GM21619 (cell line): ENCODE results near the gene MACROD2.

ENCODE experiments used
- ATAC-seq: cut with Tn5 transposase; IDR thresholded peaks from one replicate; pipeline ENCODE4 v1.9.1; 2021; ENCODE audit not compliant: unreplicated experiment

MACROD2 gene

DNA sequence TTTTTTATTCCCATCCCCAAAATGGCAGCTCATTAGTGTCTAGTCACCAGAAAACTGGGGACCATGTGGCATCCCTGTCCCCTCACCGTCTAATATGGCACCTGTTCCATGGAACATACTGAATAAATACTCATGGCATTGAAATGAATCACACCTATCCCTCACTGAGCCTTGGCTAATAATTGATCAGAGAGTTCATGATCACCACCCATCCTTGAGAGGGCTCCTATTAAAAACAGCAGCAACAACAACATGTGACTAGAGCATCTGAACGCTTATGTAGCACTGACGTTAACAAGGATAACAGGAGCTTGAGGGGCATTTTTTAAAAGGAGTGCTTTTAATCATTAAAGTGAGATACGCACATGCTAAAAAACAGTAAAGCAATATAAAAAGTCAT, 1453.7 kb downstream of the MACROD2 start:
- ATAC-seq = no peak

DNA sequence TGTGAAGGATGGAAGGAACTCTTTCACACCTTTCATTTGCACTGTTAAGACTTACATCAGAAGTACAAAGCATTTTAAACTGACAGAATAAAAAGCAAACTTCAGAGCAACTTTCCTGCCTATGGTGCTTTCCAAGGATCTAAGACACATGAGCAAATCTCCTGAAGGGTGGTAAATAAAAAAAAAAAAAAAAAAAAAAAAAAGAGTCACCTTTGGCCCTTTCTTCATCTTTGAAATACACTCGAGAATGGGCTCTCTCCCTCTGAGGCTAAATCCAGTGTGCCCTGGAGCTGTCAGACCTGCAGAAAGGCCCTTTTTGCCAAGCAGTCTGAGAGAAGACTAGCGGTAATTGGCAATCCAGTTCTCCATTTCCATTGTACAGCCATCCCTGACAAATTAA, 1455.9 kb downstream of the MACROD2 start:
- no peak for ATAC-seq

DNA sequence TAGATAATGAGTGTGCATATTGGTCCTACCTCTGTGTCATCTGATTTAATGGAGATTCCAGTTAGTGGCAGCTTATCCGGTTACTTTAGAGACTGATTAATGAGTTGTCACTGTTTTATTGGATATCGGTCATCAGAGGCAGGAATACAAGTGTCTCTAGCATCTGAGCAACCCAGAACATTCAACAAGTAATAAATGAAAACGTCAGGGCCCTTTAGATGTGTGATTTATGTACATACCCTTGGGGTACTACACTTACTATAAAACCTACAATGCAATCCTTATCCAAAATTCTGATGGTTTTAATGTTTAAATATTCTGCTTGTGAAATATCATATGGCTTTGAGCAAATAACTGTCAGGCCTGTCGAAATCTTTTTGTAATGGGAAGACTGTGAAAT, 1460.0 kb downstream of the MACROD2 start:
- no peak for ATAC-seq

DNA sequence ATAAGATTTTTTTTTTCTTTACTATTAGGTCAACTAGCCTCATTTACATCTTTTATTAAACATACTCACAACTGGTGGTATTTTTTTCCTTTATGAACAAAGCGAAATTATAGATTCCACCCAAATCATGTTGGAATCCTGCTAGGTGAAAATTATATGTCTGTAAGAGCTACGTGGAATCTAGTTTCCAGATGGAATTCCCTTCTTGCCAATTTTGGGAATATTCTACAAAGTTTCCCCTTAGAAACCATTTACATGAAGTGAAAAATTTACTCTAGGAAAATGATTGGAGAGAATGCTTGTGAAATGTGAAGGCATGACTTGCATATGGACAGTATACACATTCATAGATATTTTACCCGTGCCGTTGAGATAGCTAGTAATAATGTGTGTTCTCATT, 1466.6 kb downstream of the MACROD2 start:
- ATAC-seq = no peak

DNA sequence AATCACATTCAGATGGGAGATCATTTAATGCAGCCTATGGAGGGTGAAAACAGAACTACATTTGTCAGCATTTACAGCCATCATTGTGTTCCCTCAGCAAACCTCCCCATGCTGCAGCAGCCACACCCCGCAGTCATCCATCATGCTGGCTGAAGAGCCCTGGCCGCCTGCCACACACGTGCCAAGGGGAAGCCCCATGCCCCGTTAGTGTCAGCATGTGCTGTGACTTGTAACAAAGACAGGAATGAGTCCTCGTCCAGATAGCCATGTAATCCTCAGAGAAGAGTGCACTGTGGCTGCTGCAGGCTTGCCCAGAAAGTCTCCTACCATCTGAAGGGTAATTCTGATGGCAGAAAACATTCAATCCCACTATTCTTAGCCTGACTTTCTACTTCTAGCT, 1480.2 kb downstream of the MACROD2 start:
- ATAC-seq = no peak

DNA sequence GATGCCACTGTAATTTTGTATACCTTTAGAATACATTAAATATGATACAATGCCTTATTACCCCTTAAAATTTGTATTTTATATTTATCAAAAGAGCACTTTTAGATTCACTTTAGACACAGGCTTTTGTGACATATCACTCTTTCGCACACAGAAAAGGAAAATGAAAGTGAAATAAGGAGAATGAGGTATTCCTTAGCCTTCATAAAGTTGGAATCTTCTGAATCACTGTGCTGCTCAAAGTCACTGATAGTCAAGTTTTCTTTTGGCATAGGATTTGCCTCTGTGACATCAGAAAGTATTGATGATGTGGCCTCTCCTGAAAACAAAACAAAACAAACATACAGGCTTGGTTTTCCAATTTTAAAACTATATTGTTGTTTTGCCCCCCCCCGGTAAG, 1480.9 kb downstream of the MACROD2 start:
- no peak for ATAC-seq

DNA sequence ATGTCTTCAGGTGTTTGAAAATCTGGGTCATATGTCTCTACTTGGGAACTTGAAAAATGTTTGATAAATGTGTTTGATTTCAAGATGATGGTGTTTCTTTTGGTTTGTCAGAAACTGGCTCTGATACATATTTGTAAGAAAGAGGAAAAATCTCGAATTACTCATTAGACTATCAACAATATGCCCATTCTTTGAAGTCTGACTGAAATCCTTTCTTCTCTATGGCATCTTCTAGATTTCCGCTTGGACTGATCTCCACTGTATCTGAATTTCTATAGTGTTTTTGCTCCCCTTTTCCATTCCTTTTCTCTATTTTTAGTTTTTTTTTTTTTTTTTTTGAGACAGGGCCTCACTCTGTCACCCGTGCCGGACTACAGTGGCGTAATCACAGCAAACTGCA, 1481.5 kb downstream of the MACROD2 start:
- no peak for ATAC-seq

DNA sequence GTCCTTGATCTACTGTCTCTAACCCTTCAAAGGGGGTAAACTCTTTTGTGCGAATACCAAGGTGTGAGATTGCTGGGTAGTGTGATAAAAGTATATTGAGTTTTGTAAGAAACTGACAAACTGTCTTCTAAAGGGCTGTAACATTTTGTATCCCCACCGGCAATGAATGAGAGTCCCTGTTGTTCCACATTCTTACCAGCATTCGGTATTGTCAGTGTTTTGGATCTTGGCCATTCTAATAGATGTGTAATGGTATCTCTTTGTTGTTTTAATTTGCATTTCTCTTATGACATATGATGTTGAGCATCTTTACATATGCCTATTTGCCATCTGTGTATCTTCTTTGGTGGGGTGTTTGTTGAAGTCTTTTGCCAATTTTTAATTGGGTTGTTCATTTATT, 1487.2 kb downstream of the MACROD2 start:
- ATAC-seq = no peak

DNA sequence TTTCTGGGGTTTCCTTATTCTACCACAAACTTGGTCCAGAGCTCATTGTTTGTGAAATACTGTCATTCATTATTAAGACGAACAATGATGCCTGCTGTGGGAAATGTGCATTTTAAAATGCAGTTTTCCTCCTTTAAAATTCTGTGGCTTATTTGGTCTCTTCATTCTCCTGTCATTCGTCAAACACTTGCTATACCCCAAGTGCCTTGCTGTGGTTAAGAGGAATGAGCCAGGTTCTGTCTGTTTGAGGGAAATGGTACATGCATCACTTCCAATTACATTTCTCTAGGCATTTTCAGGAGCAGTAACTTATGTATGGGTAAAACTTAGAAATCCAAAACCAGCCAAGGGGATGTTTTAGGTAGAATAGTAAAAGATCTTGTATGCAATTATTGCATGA, 1490.2 kb downstream of the MACROD2 start:
- no peak for ATAC-seq

DNA sequence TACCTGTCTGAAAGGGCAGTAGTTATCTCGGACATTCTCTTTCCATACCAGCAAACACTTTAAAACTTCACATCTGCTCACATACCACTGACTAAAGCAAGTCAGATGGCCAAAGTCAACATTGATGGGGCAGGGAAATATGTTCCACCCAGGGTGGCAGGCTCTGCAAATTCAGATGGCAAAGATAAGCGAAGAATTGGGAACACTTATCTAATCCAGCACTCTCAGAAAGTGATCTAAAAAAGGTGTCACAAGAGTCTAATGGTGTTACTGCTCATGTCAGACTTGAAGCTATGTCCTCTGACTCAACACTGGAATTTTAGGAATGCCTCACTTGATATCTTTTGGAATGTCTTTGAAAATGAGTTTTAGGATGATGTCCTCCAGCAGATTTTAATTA, 1491.7 kb downstream of the MACROD2 start:
- no peak for ATAC-seq

DNA sequence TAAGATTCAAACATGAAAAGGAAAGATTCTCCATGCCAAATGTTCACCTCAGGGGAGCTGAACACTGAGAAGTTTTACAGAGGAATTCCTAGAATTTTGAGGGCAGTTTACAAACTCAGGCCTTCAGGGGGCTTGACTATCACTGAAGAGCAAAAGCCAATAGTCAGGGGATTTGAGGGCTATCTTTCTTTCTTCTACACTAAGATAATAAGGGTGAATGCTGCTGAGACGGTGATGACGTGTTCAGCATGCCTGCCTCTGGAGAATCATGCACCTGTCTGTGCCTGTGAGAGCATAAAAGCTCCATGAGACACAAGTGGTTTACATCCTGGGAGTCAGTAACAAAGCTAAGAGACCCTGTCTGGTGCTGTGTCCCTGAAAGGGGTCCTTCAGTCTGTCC, 1492.4 kb downstream of the MACROD2 start:
- ATAC-seq = no peak

DNA sequence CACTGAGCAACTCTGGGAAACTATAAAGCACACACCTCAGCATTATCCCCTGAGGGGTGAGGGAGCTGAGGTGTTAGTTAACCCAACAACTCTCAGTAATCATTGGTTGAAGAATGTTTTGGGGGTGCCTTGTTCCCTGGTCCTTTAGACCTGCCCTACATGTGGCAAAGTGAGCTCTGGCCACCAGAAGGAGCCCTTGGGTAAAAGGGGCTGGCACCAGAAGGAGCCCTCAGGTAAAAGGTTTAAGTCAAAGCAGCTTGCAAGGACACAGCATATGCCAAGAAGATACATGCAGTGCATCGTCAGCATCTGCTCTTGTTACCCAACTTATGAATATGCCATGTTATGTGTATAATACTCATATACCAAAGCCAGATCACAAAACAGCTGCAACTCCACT, 1496.3 kb downstream of the MACROD2 start:
- ATAC-seq = no peak

DNA sequence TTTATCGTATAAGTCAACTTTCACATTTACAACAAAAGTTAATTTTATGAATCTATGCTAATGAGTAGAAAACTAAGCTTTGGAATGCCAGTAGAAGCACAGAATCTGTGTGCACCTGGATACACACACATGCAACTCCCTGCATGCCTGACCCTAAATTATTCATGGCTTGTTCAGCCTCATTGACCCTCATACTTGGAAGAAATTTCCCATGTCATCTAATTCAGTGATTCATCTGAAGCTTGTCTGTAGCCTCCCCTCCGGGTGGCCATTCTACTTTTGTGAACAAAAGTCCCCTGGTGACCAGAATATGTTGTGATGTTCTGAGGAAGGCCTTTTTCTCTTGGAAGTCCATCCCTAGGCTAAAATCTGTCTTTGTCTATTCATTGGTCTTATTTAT, 1499.5 kb downstream of the MACROD2 start:
- no peak for ATAC-seq

DNA sequence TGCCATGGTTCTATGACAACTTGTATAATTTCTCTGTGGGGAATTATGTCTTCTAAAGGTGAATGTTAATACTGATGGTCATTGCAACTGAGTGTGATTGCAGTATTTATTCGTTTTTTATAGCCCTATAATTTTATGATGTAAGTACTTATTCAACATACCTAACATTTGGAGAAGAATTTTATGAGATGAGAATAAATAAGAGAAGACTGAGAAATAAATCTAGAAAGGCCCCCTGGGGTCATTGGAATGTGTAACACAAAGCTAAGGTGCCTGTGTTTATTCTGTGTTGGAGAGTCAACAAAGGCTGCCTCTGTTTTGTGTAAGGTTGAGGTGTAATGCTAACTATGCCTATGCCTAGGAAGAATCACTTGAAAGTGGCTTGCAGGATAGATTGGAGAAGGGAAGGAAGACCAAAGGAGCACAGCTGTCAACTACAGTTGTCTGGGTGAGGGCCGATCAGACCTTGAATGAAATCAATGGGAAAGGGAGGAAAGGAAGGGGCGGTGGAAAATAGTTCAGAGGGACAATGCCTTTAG, 1501.3 kb downstream of the MACROD2 start:
- ATAC-seq = no peak

DNA sequence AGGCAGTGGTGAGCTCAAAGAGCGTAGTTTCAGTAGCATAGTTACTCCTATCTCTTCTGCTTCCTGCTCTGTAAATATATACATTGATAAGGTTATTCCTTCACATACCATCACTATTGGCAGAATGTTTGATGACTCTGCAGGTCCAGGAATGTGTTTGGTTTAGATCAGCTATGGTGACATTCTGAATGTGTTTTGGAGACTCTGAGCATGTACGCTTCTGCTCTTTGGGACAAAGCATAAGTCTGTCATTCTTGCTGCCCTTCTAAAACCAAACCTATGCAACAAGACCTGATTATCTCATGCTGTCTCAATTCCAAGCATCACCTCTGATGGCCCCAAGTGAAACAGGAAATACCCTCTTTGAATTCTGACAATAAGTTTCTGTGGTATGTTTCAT, 1503.6 kb downstream of the MACROD2 start:
- ATAC-seq = no peak

DNA sequence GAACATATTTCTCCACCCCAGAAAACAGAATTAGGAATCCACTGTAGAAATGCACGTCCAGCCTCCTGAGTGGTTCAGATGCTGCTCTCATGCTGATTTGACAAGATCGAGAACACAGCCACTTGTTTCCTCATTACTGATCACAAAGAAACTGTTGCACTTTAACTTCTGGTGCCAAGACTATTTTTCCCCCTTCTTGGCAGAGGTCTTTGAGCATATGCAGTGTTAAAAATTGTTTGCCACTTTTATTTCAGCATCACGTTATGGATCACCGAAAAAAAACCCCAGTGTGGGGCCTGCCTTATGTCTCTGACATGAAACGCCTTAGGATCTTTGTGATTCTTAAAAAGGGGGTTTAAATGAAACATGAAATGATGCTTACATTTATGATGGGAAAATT, 1511.0 kb downstream of the MACROD2 start:
- no peak for ATAC-seq

DNA sequence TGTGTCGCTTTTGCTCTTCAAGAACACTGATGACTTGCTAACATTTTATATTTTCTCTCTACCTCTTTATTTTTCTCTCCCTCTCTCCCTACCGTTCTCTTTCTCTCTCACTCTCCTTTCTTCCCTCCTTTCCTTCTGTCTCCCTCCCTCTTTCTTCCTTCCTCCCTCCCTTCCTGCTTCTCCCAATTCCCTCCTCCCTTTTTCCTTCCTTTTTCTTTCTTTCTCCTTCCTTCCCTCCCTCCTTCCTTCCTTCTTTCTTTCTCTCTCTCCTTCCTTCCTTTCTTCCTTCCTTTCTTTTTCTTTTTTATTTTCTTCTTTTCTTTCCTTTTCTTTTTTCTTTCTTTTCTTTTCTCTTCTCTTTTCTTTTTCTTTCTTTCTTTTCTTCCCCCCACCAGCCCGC, 1511.8 kb downstream of the MACROD2 start:
- ATAC-seq = no peak

DNA sequence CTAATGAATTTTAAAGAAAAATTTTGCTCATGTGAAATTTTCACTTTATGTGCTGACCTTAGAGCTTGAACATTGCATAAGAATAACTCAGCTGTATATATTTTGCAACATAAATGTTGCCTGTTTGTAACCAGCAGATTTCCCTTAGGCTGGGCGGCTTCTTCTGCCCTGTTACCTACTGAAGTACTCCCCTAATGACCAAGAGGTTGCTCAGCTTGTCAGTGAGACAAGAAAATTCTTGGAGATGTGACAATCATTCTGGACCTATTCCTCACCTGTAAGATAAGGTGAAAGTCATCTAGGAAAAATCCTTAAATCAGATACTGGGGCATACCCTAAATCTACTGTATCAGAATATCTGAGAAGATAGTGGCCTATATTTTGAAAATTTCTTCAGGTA, 1516.2 kb downstream of the MACROD2 start:
- ATAC-seq = no peak

DNA sequence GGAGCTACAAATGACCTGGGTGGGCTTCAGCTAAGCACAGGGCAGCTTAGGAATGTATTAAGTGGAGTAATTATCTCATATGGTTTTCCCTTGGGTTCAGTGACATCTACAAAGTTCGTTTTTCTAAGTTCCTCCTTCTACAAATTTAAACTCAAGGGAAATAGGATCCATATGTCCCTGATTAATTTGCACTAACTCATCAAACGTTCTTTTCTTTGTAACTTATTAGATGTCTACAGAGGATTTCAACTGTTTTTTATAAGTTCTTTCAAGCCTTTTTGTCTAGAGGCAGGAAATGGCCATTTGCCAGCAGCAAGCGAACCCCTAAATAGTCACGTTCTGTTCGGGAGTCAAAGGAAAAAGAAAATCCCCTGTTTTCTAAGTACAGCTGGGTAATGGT, 1517.6 kb downstream of the MACROD2 start:
- no peak for ATAC-seq

DNA sequence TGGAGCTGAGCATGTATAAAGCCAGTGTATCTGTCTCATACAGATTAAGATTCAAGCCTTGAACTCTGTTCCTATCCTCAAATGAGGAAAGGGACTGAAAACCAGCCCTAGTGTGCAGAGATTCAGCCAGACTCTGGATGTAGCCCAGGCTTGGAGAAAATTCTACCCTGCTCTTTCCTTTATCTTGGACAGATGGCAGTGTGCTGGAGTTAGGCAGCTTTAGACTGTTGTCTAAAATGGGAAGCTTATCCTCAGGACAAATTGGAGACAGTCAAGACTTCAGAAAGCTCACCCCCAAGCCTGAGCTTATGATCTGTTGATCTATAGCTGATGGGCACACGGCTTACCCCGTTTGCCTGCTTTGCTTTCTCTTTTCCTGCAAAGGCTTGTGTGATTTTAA, 1520.4 kb downstream of the MACROD2 start:
- no peak for ATAC-seq

DNA sequence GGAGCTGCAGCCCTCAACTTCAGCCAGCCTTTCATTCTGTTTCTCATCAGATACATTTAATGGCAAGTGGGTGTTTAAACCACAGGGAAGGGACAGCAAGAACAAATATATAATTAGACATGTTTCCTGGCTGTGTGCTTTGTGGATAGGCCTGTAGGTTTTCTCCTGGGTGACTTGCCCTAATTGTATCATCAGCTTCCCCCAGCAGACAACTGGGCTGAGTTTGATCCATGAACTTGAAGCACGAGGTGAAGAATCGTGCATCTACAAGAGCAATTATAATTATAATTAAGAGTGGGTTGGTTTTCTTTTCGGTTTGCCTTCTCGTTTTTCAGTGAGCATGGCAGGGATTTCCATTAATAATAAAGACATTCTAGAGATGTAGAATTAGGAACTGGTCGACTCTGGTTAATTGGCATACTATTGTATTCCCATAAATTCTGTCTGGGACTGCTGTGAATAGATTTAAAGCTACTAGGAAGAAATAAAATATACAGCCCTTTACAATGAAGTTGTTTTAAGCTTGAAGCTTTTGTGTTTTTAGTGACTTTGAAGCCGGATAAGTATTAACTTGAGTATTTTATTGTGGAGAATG, 1525.7 kb downstream of the MACROD2 start:
- ATAC-seq = no peak

DNA sequence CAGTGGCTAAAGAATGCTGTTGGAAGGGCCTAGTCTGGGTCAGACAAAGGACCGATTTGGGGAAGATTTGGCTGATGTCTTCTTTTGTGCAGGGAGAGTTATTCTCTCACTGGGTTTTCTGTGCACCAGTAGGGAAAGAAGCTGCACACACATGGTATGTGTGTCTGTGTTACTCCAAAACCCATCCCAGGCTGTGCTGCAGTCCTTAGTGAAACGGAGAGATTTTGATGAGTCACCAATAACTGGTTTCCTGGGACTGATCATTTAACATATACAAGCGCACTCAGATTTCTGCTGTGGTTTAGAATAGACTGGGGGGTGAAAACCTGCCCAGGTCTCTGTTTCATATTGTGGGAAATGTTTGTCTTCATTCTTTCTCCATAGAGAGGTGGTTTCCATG, 1528.1 kb downstream of the MACROD2 start:
- ATAC-seq = no peak

DNA sequence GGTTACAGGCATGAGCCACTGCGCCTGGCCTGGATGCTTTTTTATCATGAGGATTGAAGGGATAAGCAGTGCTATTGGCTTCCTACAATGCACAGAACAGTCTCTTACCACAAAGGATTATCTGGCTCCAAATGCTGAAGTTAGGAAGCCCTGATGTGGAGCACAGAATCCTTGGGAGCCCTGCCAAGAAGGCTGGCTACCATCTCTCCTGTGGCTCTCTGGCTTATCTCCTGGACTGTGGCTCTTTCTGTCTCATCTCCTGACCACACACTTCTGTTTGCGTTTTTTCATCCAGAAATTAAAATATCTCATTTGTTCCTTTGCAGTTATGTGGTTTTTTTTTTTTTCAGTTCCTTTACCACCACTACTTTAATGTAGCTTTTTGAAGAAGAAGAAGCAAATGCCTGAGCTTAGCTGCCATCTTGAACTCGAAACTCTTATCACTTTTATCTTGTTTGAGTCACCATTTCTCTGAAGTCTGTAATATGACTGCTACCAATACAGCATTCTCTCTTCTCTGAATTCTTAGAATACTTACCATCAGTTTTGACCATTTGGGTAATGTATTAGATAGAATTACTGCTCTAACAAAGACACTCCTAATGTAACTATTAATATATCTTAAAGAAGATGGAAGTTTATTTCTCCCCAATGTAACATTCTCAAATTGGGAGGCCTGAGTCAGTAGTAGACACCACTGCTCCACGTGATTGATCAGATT, 1533.2 kb downstream of the MACROD2 start:
- ATAC-seq = no peak
